ENCODE measurements around the gene NAT16. TPM values are rescaled to one million over a fixed set of nuclear protein-coding genes. Genes with fewer than 3 reads are reported as not detected.
"Not testable (repeated sequence)": the region's sequence is repeated elsewhere in the genome, so short reads cannot be mapped to it uniquely, and the experiment has no call there.

The NAT16 gene
- total RNA-seq, 1 donor from 2014 or later, result not detected

DNA sequence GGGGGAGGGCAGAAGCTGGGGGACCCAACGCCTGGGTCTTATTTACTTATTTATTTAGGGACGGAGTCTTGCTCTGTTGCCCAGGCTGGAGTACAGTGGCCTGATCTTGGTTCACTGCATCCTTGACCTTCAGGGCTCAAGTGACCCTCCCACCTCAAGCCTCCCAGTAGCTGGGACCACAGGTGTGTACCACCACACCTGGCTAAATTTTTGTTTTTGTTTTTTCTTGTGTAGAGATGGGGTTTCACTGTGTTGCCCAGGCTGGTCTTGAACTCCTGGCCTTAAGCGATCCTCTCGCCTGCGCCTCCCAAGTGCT, 22.5 kb upstream of the NAT16 start:
- peaks cover 0 to 8% (median 2%) of the 10 kb centered on the region in 3 donors for H3K4me1 ChIP-seq (ENCODE audit: control insufficient read depth in 3 of 3, insufficient read depth in 3 of 3, low read length in 3 of 3)
- H3K27ac ChIP-seq (ENCODE audit: low read depth, low read length), result no peak overlapping the region
- no peaks in the 10 kb centered on the region for H3K9me3 ChIP-seq (ENCODE audit: control insufficient read depth in 3 of 3, low read length in 3 of 3)
- no peak overlapping the region for H3K4me3 ChIP-seq (ENCODE audit: low read length in 3 of 3)
- H3K36me3 ChIP-seq (ENCODE audit: control insufficient read depth in 3 of 3, insufficient read depth in 3 of 3, low read length in 3 of 3), result peaks cover 0 to 6% (median 4%) of the 10 kb centered on the region in 3 donors
- H3K27me3 ChIP-seq (ENCODE audit: control insufficient read depth in 3 of 3, insufficient read depth in 3 of 3, low read length in 3 of 3), result peaks cover 36 to 44% (median 41%) of the 10 kb centered on the region in 3 donors
- no peak overlapping the region for H3K9ac ChIP-seq (ENCODE audit: low read depth in 1 of 3, low read length in 3 of 3)

DNA sequence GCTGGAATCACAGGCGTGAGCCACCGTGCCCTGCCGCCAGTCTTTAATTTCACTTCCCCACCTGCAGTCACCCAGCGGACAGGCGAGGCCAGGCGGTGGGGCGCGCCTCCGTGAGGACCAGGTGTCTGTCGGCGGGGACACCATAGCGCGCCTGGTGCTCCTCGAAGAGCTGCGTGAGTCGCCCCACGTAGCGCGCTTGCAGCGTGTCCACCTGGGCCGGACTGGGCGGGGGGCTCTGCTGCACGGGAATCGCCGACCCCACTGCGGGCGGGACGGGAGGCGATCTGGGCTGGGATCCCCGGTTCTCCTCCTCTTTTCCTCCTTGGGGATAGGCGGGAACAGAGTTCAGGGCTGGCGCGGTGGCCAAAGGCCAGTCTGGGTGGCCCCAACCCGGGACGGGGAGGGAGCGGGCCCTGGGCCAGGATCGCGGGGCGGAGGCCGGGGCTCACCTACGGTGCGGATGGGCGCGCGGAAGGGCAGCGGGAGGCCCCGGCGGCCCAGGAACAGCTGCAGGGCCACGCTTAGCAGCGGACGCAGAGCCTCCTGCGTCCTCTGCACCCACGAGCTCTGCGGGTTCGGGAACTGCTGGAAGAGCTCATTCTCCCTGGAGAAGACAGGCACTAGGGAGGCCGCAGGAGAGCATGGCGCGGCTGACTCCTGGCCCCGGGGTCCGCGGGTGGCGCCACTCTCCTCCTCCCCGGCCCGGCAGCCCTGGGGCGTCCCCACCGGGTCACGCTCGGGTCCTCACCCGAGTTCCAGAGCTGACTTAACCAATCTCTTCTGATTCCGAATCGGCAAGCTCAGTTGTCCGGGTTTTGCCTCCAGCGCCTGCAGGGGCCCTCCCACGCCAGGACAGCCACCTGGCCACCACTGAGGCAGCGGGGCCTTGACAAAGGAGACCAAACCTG, 21.9 kb upstream of the NAT16 start:
- no peak overlapping the region for H3K4me3 ChIP-seq (ENCODE audit: low read length in 3 of 3)

GRCh38 chr7:101200862-101201599, 20.9 kb upstream of the NAT16 start, which contains the start of gene MOGAT3:
Gene MOGAT3 (minus strand): TSS chr7:101201036. CDS start chr7:101200854, 182 bp downstream.
- H3K27ac ChIP-seq (ENCODE audit: low read depth, low read length), result no peak within 1 kb of the TSS
- peaks cover 41 to 48% (median 44%) of the 10 kb centered on the region in 3 donors for H3K27me3 ChIP-seq (ENCODE audit: control insufficient read depth in 3 of 3, insufficient read depth in 3 of 3, low read length in 3 of 3)
- H3K9me3 ChIP-seq (ENCODE audit: control insufficient read depth in 3 of 3, low read length in 3 of 3), result no peaks in the 10 kb centered on the region
- H3K4me1 ChIP-seq (ENCODE audit: control insufficient read depth in 3 of 3, insufficient read depth in 3 of 3, low read length in 3 of 3), result peaks cover 0 to 8% (median 2%) of the 10 kb centered on the region in 3 donors
- no peak within 1 kb of the TSS for H3K4me3 ChIP-seq (ENCODE audit: low read length in 3 of 3)
- peaks cover 0 to 1% (median 0%) of the 10 kb centered on the region in 3 donors for H3K36me3 ChIP-seq (ENCODE audit: control insufficient read depth in 3 of 3, insufficient read depth in 3 of 3, low read length in 3 of 3)
- H3K9ac ChIP-seq (ENCODE audit: low read depth in 1 of 3, low read length in 3 of 3), result peak within 1 kb of the TSS in 1 of 3 donors; percentile 25

More for the DNA sequence above, 21.9 kb upstream of the NAT16 start:
- H3K27ac ChIP-seq (ENCODE audit: low read depth, low read length), result no peak overlapping the region
- H3K36me3 ChIP-seq (ENCODE audit: control insufficient read depth in 3 of 3, insufficient read depth in 3 of 3, low read length in 3 of 3), result peaks cover 0 to 6% (median 2%) of the 10 kb centered on the region in 3 donors
- peaks cover 36 to 44% (median 41%) of the 10 kb centered on the region in 3 donors for H3K27me3 ChIP-seq (ENCODE audit: control insufficient read depth in 3 of 3, insufficient read depth in 3 of 3, low read length in 3 of 3)
- peak overlapping the region in 1 of 3 donors; percentile 25 for H3K9ac ChIP-seq (ENCODE audit: low read depth in 1 of 3, low read length in 3 of 3)
- peaks cover 0 to 8% (median 2%) of the 10 kb centered on the region in 3 donors for H3K4me1 ChIP-seq (ENCODE audit: control insufficient read depth in 3 of 3, insufficient read depth in 3 of 3, low read length in 3 of 3)
- no peaks in the 10 kb centered on the region for H3K9me3 ChIP-seq (ENCODE audit: control insufficient read depth in 3 of 3, low read length in 3 of 3)

DNA sequence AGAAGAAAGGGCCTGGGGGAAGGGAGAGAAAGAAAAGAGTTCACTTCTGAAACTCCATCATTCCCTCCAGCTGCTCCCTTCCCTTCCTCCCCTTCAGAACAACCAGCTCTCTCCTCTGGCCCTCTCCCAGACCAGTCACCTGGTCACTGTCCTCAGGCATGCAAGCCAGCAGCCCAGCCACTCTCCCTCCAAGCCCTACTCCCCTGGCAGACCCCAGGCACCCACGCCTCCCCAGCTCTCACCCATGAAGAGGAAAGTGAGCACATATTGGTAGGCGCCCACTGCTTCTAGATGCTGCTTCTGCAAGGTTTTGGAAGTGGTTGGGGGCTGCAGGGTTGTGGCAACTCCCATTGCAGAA, 20.4 kb upstream of the NAT16 start:
- Histone ChIP-seq H3K27me3 (ENCODE audit: control insufficient read depth in 3 of 3, insufficient read depth in 3 of 3, low read length in 3 of 3) (peaks cover 45 to 50% (median 45%) of the 10 kb centered on the region in 3 donors), H3K9me3 (ENCODE audit: control insufficient read depth in 3 of 3, low read length in 3 of 3) (no peaks in the 10 kb centered on the region)

DNA sequence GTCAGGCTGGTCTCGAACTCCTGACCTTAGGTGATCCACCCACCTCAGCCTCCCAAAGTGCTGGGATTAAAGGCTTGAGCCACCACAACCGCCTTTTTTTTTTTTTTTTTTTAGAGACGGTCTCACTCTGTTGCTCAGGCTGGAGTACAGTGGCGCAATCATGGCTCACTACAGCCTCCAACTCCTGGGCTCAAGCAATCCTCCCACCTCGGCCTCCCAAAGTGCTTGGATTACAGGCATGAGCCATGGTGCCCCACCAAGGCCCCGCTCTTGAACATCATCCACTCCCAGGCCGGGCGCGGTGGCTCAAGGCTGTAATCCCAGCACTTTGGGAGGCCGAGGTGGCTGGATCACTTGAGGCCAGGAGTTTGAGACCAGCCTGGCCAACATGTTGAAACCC, 19.4 kb upstream of the NAT16 start:
- H3K4me3 ChIP-seq (ENCODE audit: low read length in 3 of 3); H3K36me3 ChIP-seq (ENCODE audit: control insufficient read depth in 3 of 3, insufficient read depth in 3 of 3, low read length in 3 of 3); H3K9me3 ChIP-seq (ENCODE audit: control insufficient read depth in 3 of 3, low read length in 3 of 3); H3K9ac ChIP-seq (ENCODE audit: low read depth in 1 of 3, low read length in 3 of 3); H3K27ac ChIP-seq (ENCODE audit: low read depth, low read length); H3K4me1 ChIP-seq (ENCODE audit: control insufficient read depth in 3 of 3, insufficient read depth in 3 of 3, low read length in 3 of 3): not testable (repeated sequence)
- H3K27me3 ChIP-seq (ENCODE audit: control insufficient read depth in 3 of 3, insufficient read depth in 3 of 3, low read length in 3 of 3), result peaks cover 47 to 55% (median 50%) of the 10 kb centered on the region in 3 donors

More for the DNA sequence above, 20.4 kb upstream of the NAT16 start:
- no peak overlapping the region for H3K9ac ChIP-seq (ENCODE audit: low read depth in 1 of 3, low read length in 3 of 3)
- H3K4me1 ChIP-seq (ENCODE audit: control insufficient read depth in 3 of 3, insufficient read depth in 3 of 3, low read length in 3 of 3), result peaks cover 0 to 8% (median 2%) of the 10 kb centered on the region in 3 donors
- no peaks in the 10 kb centered on the region for H3K36me3 ChIP-seq (ENCODE audit: control insufficient read depth in 3 of 3, insufficient read depth in 3 of 3, low read length in 3 of 3)
- no peak overlapping the region for H3K4me3 ChIP-seq (ENCODE audit: low read length in 3 of 3)
- no peak overlapping the region for H3K27ac ChIP-seq (ENCODE audit: low read depth, low read length)

- Histone ChIP-seq H3K9ac (ENCODE audit: low read depth in 1 of 3, low read length in 3 of 3) (no peak overlapping the region), H3K27me3 (ENCODE audit: control insufficient read depth in 3 of 3, insufficient read depth in 3 of 3, low read length in 3 of 3) (peaks cover 48 to 54% (median 50%) of the 10 kb centered on the region in 3 donors), H3K4me3 (ENCODE audit: low read length in 3 of 3) (no peak overlapping the region), H3K4me1 (ENCODE audit: control insufficient read depth in 3 of 3, insufficient read depth in 3 of 3, low read length in 3 of 3) (peaks cover 0 to 8% (median 2%) of the 10 kb centered on the region in 3 donors), H3K27ac (ENCODE audit: low read depth, low read length) (no peak overlapping the region), H3K9me3 (ENCODE audit: control insufficient read depth in 3 of 3, low read length in 3 of 3) (no peaks in the 10 kb centered on the region), H3K36me3 (ENCODE audit: control insufficient read depth in 3 of 3, insufficient read depth in 3 of 3, low read length in 3 of 3) (no peaks in the 10 kb centered on the region)
Observed at GRCh38 chr7:101198476-101198875, 18.4 kb upstream of the NAT16 start.

GRCh38 chr7:101197991-101198390, 17.9 kb upstream of the NAT16 start:
- H3K27ac ChIP-seq (ENCODE audit: low read depth, low read length), result no peak overlapping the region
- H3K9ac ChIP-seq (ENCODE audit: low read depth in 1 of 3, low read length in 3 of 3), result no peak overlapping the region
- peaks cover 44 to 49% (median 45%) of the 10 kb centered on the region in 3 donors for H3K27me3 ChIP-seq (ENCODE audit: control insufficient read depth in 3 of 3, insufficient read depth in 3 of 3, low read length in 3 of 3)
- peaks cover 0 to 8% (median 2%) of the 10 kb centered on the region in 3 donors for H3K4me1 ChIP-seq (ENCODE audit: control insufficient read depth in 3 of 3, insufficient read depth in 3 of 3, low read length in 3 of 3)
- no peaks in the 10 kb centered on the region for H3K36me3 ChIP-seq (ENCODE audit: control insufficient read depth in 3 of 3, insufficient read depth in 3 of 3, low read length in 3 of 3)
- no peaks in the 10 kb centered on the region for H3K9me3 ChIP-seq (ENCODE audit: control insufficient read depth in 3 of 3, low read length in 3 of 3)
- no peak overlapping the region for H3K4me3 ChIP-seq (ENCODE audit: low read length in 3 of 3)

DNA sequence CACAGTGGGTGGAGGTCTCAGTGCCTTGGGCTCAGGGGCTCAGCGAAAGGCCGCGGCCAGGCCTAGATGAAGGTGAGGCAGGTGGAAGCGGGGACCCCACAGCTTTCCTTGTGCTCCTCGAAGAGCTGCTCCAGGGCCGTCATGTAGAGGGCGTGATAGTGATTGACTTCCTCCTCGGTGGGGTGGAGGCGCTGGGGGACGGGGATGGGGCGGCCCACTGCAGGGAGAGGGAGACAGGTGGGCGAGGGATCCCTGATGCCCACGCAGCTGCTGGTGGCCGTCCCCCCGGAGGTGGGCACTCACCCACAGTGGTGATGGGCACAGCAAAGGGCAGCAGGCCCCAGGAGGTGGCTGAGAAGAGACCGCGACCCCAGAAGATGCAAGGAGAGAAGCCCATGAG, 15.8 kb upstream of the NAT16 start:
- no peaks in the 10 kb centered on the region for H3K36me3 ChIP-seq (ENCODE audit: control insufficient read depth in 3 of 3, insufficient read depth in 3 of 3, low read length in 3 of 3)
- no peak overlapping the region for H3K4me3 ChIP-seq (ENCODE audit: low read length in 3 of 3)
- peaks cover 25 to 33% (median 25%) of the 10 kb centered on the region in 3 donors for H3K27me3 ChIP-seq (ENCODE audit: control insufficient read depth in 3 of 3, insufficient read depth in 3 of 3, low read length in 3 of 3)
- no peaks in the 10 kb centered on the region for H3K9me3 ChIP-seq (ENCODE audit: control insufficient read depth in 3 of 3, low read length in 3 of 3)
- no peaks in the 10 kb centered on the region for H3K4me1 ChIP-seq (ENCODE audit: control insufficient read depth in 3 of 3, insufficient read depth in 3 of 3, low read length in 3 of 3)
- no peak overlapping the region for H3K27ac ChIP-seq (ENCODE audit: low read depth, low read length)
- H3K9ac ChIP-seq (ENCODE audit: low read depth in 1 of 3, low read length in 3 of 3), result no peak overlapping the region

- Histone ChIP-seq H3K9me3 (ENCODE audit: control insufficient read depth in 3 of 3, low read length in 3 of 3) (no peaks in the 10 kb centered on the region), H3K27ac (ENCODE audit: low read depth, low read length) (no peak overlapping the region), H3K4me1 (ENCODE audit: control insufficient read depth in 3 of 3, insufficient read depth in 3 of 3, low read length in 3 of 3) (no peaks in the 10 kb centered on the region), H3K4me3 (ENCODE audit: low read length in 3 of 3) (no peak overlapping the region), H3K9ac (ENCODE audit: low read depth in 1 of 3, low read length in 3 of 3) (no peak overlapping the region), H3K36me3 (ENCODE audit: control insufficient read depth in 3 of 3, insufficient read depth in 3 of 3, low read length in 3 of 3) (no peaks in the 10 kb centered on the region), H3K27me3 (ENCODE audit: control insufficient read depth in 3 of 3, insufficient read depth in 3 of 3, low read length in 3 of 3) (peaks cover 5 to 6% (median 6%) of the 10 kb centered on the region in 3 donors)
Observed at GRCh38 chr7:101189109-101189508, 9.0 kb upstream of the NAT16 start.

Data from skeletal muscle tissue (tissue), 4 donors.